WERI-Rb-1 (cell line): ENCODE results near the gene SLC22A17.

Experiments
- DNase-seq: peaks from one replicate; pipeline ENCODE4 v3.0.0-alpha.2; 2020
- H3K27ac ChIP-seq: fragments of 250-450 bp; sonication (Bioruptor Pico); 2 replicates; pipeline ENCODE4 v1.5.1; 2020; ENCODE audit warnings: mild to moderate bottlenecking, moderate library complexity
- H3K27me3 ChIP-seq: fragments of 250-450 bp; sonication (Bioruptor Pico); 2 replicates; pipeline ENCODE4 v1.5.1; 2021; ENCODE audit warnings: mild to moderate bottlenecking, low read depth, moderate library complexity; ENCODE audit not compliant: insufficient read depth, severe bottlenecking
- H3K36me3 ChIP-seq: fragments of 250-450 bp; sonication (Bioruptor Pico); 2 replicates; pipeline ENCODE4 v1.5.1; 2020; ENCODE audit warnings: mild to moderate bottlenecking, moderate library complexity
- H3K4me3 ChIP-seq: 2 replicates; pipeline ENCODE4 v1.5.1; 2011; ENCODE audit warnings: low read depth, mild to moderate bottlenecking, control low read depth, low read length
- H3K9me3 ChIP-seq: fragments of 250-450 bp; sonication (Bioruptor Pico); 2 replicates; pipeline ENCODE4 v1.5.1; 2021; ENCODE audit warnings: mild to moderate bottlenecking, moderate library complexity; ENCODE audit not compliant: severe bottlenecking
- CTCF ChIP-seq: IDR thresholded peaks from 2 replicates; pipeline ENCODE4 v1.5.1; 2011; ENCODE audit warnings: low read depth, mild to moderate bottlenecking, control low read depth, inconsistent platforms, low read length

Gene SLC22A17

GRCh38 chr14:23375527-23376251, 23.0 kb upstream of the SLC22A17 start:
- no peaks in the 10 kb centered on the region for H3K27me3 ChIP-seq
- H3K36me3 ChIP-seq, result no peaks in the 10 kb centered on the region
- H3K27ac ChIP-seq, result no peak overlapping the region
- no peak for DNase-seq
- no peaks in the 10 kb centered on the region for H3K9me3 ChIP-seq
- TF ChIP-seq CTCF, result no peak
- H3K4me3 ChIP-seq, result no peak overlapping the region

- H3K36me3 ChIP-seq, result no peaks in the 10 kb centered on the region
- H3K9me3 ChIP-seq, result no peaks in the 10 kb centered on the region
- no peak overlapping the region for H3K4me3 ChIP-seq
- no peak for TF ChIP-seq CTCF
- DNase-seq, result no peak
- H3K27me3 ChIP-seq, result no peaks in the 10 kb centered on the region
- no peak overlapping the region for H3K27ac ChIP-seq
Measured at GRCh38 chr14:23373041-23373440, 20.4 kb upstream of the SLC22A17 start.

DNA sequence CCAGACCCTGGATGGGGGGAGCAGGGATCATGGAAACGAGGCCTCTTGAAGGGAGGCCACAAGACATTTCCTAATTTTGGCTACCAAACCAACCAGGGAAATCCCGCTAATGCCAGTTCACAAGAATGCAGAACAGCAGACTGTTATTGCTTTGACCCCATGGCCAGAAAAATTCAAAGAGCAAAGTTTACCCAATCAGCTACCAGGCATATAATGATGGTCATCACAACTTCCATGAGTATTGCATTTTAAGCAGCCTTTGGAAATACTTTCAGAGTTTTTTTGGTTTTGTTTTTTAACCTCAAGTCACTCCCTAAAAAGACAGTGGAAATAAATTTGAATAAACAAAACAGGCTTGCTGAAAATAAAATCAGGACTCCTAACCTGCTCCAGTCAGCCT, 19.8 kb upstream of the SLC22A17 start, which contains the start of gene IL25:
Gene IL25, plus strand, starts transcription at position 301 of the 400 bp plus-strand sequence.
- no peak for DNase-seq
- H3K4me3 ChIP-seq, result no peak within 1 kb of the TSS
- H3K27ac ChIP-seq, result no peak within 1 kb of the TSS
- no peaks in the 10 kb centered on the region for H3K9me3 ChIP-seq
- H3K36me3 ChIP-seq, result no peaks in the 10 kb centered on the region
- H3K27me3 ChIP-seq, result no peaks in the 10 kb centered on the region
- TF ChIP-seq CTCF, result no peak

GRCh38 chr14:23371865-23372264, 19.2 kb upstream of the SLC22A17 start:
- DNase-seq, result no peak
- TF ChIP-seq CTCF, result no peak

GRCh38 chr14:23370221-23370620, 17.5 kb upstream of the SLC22A17 start:
- Histone ChIP-seq H3K27me3 (no peaks in the 10 kb centered on the region), H3K9me3 (no peaks in the 10 kb centered on the region), H3K36me3 (peaks cover 6% of the 10 kb centered on the region; the same call in 1 of the 2 replicates), H3K4me3 (no peak overlapping the region), H3K27ac (no peak overlapping the region)
- TF ChIP-seq CTCF, result no peak
- DNase-seq, result no peak

More at GRCh38 chr14:23371865-23372264, 19.2 kb upstream of the SLC22A17 start:
- Histone ChIP-seq H3K27me3 (no peaks in the 10 kb centered on the region), H3K9me3 (no peaks in the 10 kb centered on the region), H3K36me3 (no peaks in the 10 kb centered on the region), H3K27ac (no peak overlapping the region), H3K4me3 (no peak overlapping the region)
